Activated gamma-delta T cell treated with Interleukin-2 at 50 U/mL for 16 hours (primary cell): ENCODE measurements around the gene NAT14.
"Not testable (repeated sequence)": the region's sequence is repeated elsewhere in the genome, so short reads cannot be mapped to it uniquely, and the experiment has no call there.

Source experiments
- DNase-seq: peaks from one replicate; pipeline ENCODE4 v3.0.0-alpha.2; 2020

The NAT14 gene

DNA sequence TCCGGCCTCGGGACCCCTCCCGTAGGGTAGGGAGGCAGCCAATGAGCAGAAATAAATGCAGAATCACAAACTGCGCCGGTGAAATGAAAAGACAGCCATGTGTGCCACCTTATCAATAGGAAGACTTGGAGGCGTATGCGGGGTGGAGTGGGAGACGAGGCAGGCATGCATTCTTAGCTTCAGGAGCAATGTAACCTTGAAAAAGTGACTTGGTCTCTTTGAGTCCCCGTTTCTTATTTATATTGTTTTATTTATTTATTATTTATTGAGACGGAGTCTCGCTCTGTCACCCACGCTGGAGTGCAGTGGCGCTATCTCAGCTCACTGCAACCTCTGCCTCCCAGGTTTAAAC is 19.2 kb downstream of the NAT14 start:
- no peak for DNase-seq

DNA sequence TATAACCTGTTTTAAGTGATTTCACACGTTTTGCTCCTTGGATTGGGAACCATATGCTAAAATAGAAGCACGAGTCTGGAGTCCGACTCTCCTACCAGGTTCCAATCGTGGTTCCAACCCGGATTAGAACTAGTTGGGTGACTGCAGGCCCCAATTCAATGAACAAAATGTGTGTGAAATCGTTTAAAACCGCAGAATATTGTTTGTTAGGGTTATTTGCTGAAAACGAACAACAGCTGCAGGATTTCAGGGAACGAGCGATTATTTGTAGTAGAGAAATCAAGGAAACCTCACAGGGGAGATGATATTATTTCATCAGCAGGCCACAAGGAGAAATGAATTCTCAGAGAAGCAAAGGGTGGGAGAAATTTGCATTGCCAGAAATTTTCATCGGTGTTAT is 20.0 kb downstream of the NAT14 start:
- no peak for DNase-seq

DNA sequence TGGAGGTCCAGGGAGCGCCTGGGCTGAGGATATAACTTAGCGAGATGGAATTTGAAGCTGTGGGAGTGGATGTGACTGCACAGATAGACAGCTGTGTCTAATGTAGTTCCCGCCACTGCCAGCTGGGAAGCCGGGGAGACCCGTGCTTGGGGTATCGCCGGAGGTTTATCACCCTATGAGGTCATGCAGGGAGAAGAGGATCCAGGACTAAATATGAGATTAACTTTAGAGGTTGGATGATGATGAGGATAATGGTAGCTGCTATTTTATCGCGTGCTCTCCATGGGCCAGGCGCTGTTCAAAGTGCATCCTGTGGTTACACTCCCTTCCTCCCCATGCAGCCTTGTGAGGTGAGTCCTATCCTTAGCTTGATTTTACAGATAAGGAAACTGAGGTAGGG is 23.1 kb downstream of the NAT14 start:
- DNase-seq, result no peak

DNA sequence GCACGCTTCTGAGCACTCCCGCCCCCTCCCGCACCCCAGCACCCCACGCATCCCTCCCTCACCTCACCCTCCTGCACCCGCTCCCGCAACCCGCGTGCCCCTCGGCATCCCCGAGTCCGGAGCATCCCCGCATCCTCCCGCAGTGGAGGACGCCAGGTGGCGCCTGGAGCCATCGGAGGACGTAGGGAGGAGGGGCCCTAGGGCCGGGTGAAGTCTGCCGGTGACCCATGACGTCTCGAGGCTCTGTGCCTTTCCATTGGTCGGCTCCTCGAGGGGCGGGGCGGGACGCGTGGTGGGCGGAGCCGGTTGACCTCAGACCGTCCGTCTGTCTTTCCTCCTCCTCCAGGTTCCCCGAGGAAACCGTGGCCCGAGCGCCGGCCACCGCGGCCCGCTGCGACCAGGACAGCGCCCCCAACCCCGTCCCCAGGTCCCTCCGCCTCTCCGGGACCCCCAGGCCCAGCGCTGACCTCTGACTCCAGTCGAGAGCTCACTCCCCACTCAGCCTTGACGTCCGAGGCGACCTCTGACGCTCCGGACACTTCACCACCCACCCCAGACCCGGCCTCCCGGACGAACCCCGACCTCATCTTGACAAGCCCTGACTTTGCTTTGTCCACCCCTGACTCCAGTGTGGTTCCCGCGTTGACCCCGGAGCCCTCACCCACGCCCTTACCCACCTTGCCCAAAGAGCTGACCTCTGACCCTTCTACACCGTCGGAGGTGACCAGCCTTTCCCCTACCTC is 32.1 kb downstream of the NAT14 start:
- peak; percentile 88 for DNase-seq

GRCh38 chr19:55519451-55520311 is 34.7 kb downstream of the NAT14 start:
- DNase-seq, result no peak

DNA sequence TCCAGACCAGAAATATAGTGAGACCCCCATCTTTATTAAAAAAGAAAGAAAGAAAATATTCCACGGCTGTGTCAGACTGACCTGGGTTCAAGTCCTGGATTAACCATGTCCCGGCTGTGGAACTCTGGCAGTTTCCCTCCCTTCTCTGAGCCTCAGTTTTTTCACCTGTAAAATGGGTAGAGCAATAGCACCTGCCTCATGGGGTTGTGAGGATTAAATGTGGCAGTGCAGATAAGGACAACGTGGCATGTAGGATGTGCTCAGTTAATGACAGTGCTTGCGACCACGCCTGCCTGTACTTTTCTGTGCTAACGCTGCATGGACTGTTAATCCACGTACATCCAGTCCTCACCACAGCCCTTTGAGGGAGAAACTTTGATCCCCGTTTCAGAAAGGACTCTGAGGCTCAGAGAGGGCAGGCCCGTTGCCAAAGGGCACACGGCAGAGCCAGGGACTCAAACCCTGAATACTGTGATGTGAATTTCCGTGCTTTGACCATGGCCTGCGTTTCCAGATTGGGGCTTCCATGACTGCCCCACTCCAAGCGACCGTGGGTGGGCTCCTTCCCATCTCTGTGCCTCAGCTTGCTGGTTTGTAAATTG is 35.8 kb downstream of the NAT14 start:
- DNase-seq, result no peak

DNA sequence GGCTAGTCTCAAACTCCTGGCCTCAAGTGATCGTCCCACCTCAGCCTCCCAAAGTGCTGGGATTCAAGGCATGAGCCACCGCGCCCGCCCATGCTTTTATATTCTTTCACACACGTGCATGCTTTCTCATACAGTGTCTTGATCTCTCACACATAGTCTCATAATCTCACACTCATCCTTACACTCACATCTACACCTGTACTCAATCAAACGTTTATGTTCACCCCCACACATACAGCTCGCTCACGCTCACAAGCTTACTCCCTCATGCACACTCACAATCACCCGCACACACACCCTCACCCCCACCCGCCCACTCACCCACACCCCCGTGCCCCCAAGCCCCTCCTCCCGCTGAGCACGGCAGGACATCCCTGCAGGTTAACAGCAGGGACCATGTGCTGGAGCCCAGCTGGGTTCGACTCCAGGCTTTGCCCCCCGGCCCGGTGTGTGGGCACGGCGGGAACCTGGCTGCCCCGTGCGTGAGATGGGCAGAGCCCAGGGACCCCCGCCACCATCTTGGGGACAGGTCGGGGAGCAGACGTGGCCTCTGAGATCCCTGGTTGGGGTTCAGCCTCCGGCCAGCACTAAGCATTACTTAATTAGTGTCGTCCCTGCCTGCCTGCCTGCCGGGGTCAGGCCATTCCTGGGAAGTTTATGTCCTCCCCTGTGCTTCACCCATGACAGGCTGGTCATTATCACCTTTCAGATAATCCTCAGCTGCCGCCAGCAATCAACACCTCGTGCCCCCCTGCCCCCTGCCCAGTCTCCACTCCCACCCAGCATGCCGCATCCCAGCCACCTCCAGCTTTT is 40.5 kb downstream of the NAT14 start:
- DNase-seq, result no peak

DNA sequence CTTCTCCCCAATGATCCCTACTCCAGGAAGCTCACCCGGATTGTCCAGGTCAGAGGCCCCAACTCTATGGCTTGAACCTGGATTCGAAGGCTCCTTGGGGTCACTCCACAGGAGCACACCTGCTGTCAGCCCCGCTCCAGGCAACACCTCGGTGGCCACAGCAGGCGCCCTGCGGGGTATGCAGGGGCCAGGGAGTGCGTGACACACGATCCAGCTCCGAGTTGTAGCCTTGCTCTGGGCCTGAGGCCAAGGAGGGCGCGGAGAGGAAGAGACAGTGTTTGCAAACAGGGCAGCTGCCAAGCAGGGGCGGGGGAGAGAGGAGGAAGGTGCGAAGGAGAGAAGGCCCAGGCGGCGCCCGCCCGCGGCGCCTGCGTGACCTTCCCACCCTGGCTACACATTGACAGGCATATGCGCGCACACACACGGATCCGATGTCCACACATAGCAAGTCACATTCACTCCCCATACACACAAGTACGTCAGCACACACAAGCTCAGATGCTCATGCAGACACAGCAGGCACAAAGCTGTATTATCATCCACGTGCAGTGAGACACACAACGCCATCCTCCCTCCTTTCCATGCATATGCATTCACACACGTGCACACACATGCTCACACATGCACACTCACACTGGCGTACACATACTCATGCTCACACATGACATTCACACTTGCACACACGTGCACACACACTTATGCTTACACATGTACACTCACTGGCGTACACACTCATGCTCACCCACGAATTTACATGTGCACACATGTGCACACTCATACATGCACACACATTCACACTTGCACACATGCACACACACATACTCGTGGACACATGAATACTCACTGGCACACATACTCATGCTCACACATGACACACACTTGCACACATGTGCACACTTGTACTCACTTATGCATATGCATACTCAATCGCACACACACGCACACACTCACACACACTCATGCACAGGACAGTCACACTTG is 41.5 kb downstream of the NAT14 start:
- peak; percentile 38 for DNase-seq

DNA sequence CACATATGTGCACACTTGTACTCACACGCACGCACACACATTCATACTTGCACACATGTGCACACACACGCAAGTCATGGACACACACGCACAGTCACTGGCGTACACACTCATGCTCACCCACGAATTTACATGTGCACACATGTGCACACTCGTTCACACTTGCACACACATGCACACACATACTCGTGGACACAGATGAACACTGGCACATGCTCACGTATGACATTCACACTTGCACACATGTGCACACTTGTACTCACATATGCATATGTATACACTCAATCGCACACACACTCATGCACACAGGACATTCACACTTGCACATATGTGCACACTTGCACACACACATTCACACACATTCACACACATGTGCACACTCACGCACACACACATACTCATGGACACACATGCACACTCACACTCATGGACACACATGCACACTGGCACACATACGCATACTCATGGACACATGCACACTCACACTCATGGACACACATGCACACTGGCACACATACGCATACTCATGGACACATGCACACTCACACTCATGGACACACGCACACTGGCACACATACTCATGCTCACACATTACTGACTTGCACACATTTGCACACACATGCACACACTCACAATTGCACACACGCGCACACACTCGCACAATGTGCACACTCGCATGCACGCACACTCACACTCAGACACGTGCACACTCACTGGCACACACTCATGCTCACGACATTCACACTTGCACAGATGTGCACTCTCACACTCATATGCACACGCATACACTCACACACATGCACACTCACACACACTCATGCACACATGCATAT is 42.4 kb downstream of the NAT14 start:
- no peak for DNase-seq

DNA sequence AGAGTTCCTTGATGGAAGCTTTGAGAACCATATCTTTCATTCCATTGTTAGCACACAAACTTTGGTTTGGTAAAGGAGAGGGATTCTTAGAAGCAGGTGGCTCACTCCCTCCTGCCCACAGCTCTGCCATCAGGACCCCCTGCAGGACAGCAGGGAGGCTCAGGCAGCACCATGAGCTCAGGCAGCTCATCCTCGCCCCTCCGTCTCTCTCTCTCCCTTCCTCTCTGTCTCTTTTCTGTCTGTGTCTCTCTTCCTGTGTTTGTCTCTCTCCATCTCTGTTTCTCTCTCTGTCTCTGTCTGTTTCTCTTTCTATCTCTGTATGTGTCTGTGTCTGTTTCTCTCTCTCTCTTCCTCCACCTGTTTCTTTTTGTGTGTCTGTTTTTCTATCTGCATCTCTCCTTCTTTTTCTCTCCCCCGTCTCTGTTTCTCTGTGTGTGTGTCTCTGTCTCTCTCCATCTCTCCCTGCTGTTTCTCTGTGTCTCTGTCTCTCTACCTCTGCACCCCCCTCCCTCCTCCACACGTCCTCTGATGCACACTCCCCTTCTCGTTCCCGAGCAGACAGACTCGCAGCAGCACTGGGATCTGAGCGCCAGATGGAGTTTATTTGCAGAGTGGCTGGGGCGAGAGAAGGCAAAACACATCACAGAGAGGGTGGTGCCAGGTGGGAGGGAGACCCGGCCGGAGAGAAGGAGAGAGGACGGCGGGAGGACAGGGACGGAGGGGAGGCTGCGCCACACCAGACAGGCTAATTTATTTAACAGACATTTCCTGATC is 43.2 kb downstream of the NAT14 start:
- DNase-seq, result no peak

- DNase-seq, result no peak
Measured at GRCh38 chr19:55529636-55530234, 44.7 kb downstream of the NAT14 start.

GRCh38 chr19:55530996-55531395 is 46.0 kb downstream of the NAT14 start:
- no peak for DNase-seq

GRCh38 chr19:55534280-55534679 is 49.3 kb downstream of the NAT14 start:
- not testable (repeated sequence) for DNase-seq

DNA sequence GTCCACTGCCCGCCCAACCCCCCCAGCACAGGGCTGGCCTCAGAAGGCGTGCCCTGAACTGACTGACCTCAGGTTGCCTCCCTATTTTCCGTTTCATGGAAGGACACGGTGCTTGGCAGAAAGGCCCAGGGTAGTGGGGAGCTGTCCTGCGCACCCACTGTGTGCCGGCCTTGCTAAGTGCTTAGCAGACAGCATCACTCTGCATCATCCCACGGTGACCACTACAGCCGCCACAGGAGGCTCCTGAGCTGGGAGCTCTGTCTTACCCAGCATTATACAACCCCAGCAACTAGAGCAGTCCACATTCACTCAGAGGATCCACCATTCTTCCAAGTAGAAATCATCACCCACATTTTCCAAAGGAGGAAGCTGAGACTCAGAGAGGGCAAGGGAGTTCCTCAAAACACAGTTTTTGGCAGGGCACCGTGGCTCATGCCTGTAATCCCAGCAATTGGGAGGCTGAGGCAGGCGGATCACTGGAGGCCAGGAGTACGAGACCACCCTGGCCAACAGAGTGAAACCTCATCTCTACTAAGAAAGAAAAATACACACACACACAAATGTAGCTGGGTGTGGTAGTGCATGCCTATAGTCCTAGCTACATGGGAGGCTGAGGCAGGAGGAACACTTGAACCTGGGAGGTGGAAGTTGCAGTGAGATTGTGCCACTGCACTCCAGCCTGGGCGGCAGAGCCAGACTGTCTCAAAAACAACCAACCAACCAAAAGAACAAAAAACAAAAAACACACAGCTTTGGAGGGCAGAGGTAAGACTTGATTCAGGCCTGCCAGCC is 50.4 kb downstream of the NAT14 start:
- no peak for DNase-seq

GRCh38 chr19:55535965-55536350 is 51.0 kb downstream of the NAT14 start:
- no peak for DNase-seq

- DNase-seq, result no peak
Measured at GRCh38 chr19:55536366-55536765, 51.4 kb downstream of the NAT14 start.
